HG03025 (cell line): ENCODE data around the gene KIF24.
A peak's percentile ranks its signal among the peaks of the same experiment; 100 is the strongest.
"Not testable (repeated sequence)": the region's sequence is repeated elsewhere in the genome, so short reads cannot be mapped to it uniquely, and the experiment has no call there.

Experiments
- ATAC-seq: cut with Tn5 transposase; IDR thresholded peaks from one replicate; pipeline ENCODE4 v1.9.1; 2021; ENCODE audit warnings: mild to moderate bottlenecking, moderate library complexity; ENCODE audit not compliant: unreplicated experiment, low FRiP score

KIF24 gene

GRCh38 chr9:34328987-34329832 is at the start of gene KIF24, which contains the start of gene NUDT2:
Gene KIF24, minus strand, starts transcription at chr9:34329268. Its CDS starts 17,922 bp downstream, at chr9:34311346.
Gene NUDT2, plus strand, starts transcription at chr9:34329569. Its CDS starts 9,471 bp downstream, at chr9:34339040.
- ATAC-seq: peak; percentile 94

GRCh38 chr9:34378376-34379060 is 49.5 kb upstream of the KIF24 start:
- no peak for ATAC-seq

GRCh38 chr9:34377404-34377746 is 48.3 kb upstream of the KIF24 start:
- ATAC-seq: no peak

GRCh38 chr9:34376596-34377403 is 47.7 kb upstream of the KIF24 start, which contains the start of gene MYORG:
Gene MYORG, minus strand, starts transcription at chr9:34376898. Its CDS starts 3,955 bp downstream, at chr9:34372943.
- ATAC-seq: peak; percentile 87

GRCh38 chr9:34375901-34376595 is 47.0 kb upstream of the KIF24 start:
- ATAC-seq: no peak

GRCh38 chr9:34374905-34375552 is 46.0 kb upstream of the KIF24 start:
- no peak for ATAC-seq

- ATAC-seq: no peak
Measured at GRCh38 chr9:34374339-34374738, 45.3 kb upstream of the KIF24 start.

GRCh38 chr9:34373749-34374148 is 44.7 kb upstream of the KIF24 start:
- no peak for ATAC-seq

GRCh38 chr9:34372467-34373011 is 43.5 kb upstream of the KIF24 start:
- ATAC-seq: no peak

GRCh38 chr9:34371886-34372466 is 42.9 kb upstream of the KIF24 start:
- no peak for ATAC-seq

- no peak for ATAC-seq
Measured at GRCh38 chr9:34370970-34371880, 42.2 kb upstream of the KIF24 start.

GRCh38 chr9:34370335-34370969 is 41.4 kb upstream of the KIF24 start:
- ATAC-seq: no peak

- ATAC-seq: no peak
Measured at GRCh38 chr9:34369636-34370035, 40.6 kb upstream of the KIF24 start.

- ATAC-seq: not testable (repeated sequence)
Measured at GRCh38 chr9:34368796-34369195, 39.7 kb upstream of the KIF24 start.

GRCh38 chr9:34367751-34368410 is 38.8 kb upstream of the KIF24 start:
- not testable (repeated sequence) for ATAC-seq

- no peak for ATAC-seq
Measured at GRCh38 chr9:34366365-34366764, 37.3 kb upstream of the KIF24 start.

GRCh38 chr9:34365282-34365681 is 36.2 kb upstream of the KIF24 start:
- no peak for ATAC-seq
